K562 (cell line): ENCODE results near the gene TGFB2. TPM values are rescaled to one million over a fixed set of nuclear protein-coding genes. Genes with fewer than 3 reads are reported as not detected.

Experiments used
- CBFA2T2 ChIP-seq: fragments of 450-650 bp; conservative IDR thresholded peaks from 2 replicates; pipeline ENCODE4 v1.6.1; 2017; ENCODE audit warnings: mild to moderate bottlenecking
- DIDO1 ChIP-seq: fragments of 450-650 bp; IDR thresholded peaks from 2 replicates; pipeline ENCODE4 v1.6.1; 2016; ENCODE audit warnings: low read depth, missing biosample characterization, missing genetic modification characterization
- GABPB2 ChIP-seq: fragments of 250-450 bp; sonication (Bioruptor Pico); conservative IDR thresholded peaks from 2 replicates; pipeline ENCODE4 v1.5.1; 2021; ENCODE audit warnings: mild to moderate bottlenecking
- GATA2 ChIP-seq: sonication (generic); formaldehyde crosslinking; IDR thresholded peaks from 2 replicates; pipeline ENCODE4 v1.4.0; 2020; ENCODE audit warnings: mild to moderate bottlenecking, missing genetic modification reagents
- HMGXB4 ChIP-seq: sonication (generic); formaldehyde crosslinking; IDR thresholded peaks from 2 replicates; pipeline ENCODE4 v1.8.1; 2023; ENCODE audit warnings: mild to moderate bottlenecking, missing genetic modification reagents
- KAT2B ChIP-seq: IDR thresholded peaks from one replicate; pipeline ENCODE4 v1.6.1; 2012; ENCODE audit warnings: low read depth, mild to moderate bottlenecking, control low read depth, inconsistent platforms, low read length, moderate library complexity
- MXI1 ChIP-seq: IDR thresholded peaks from 2 replicates; pipeline ENCODE4 v1.6.1; 2011; ENCODE audit warnings: low read depth, mild to moderate bottlenecking, improper control_type of control experiment, low read length
- NFXL1 ChIP-seq: fragments of 450-650 bp; formaldehyde crosslinking; IDR thresholded peaks from 2 replicates; pipeline ENCODE4 v1.4.0; 2021; ENCODE audit warnings: mild to moderate bottlenecking
- POLR2G ChIP-seq: fragments of 200-400 bp; formaldehyde crosslinking; IDR thresholded peaks from 2 replicates; pipeline ENCODE4 v1.6.1; 2017; ENCODE audit warnings: low read depth, mild to moderate bottlenecking, antibody characterized with exemption, low read length, moderate library complexity
- ZBTB1 ChIP-seq: sonication (generic); formaldehyde crosslinking; IDR thresholded peaks from 2 replicates; pipeline ENCODE4 v1.8.1; 2023; ENCODE audit warnings: missing genetic modification reagents, low read depth, mild to moderate bottlenecking, borderline replicate concordance
- ZNF398 ChIP-seq: fragments of 250-450 bp; sonication (Bioruptor Pico); IDR thresholded peaks from 2 replicates; pipeline ENCODE4 v1.8.0; 2021; ENCODE audit warnings: moderate library complexity, mild to moderate bottlenecking, inconsistent platforms
- ZNF583 ChIP-seq: fragments of 250-450 bp; sonication (Bioruptor Pico); IDR thresholded peaks from 2 replicates; pipeline ENCODE4 v1.4.0; 2020
- polyA plus RNA-seq, 8 experiments: library from polyadenylated mRNA; depleted of rRNA in 4 of 8; stranded (reverse) in 5 of 8; unstranded in 3 of 8; fragments of >200 nt; fragmentation: Nextera tagmentation in 2 of 8; fragmentation: Illumina TruSeq in 1 of 8; extraction: Ambion mirVana in 2 of 8; extraction: Trizol in 1 of 8; gene quantifications; 2 replicates each; pipeline versions ENCODE4 v1.2.1 to v1.2.3, GENCODE V29; 2011 to 2014; ENCODE audit warnings: inconsistent platforms in 1 of 8, missing spikeins in 1 of 8
- total RNA-seq, 7 experiments: library from RNA; depleted of rRNA in 6 of 7; stranded (reverse); fragments of >200 nt in 6 of 7; fragmentation: Illumina TruSeq in 2 of 7; extraction: Trizol in 2 of 7; gene quantifications; 2 replicates each; pipeline versions ENCODE4 v1.2.1 to v1.2.3, GENCODE V29; 2011 to 2021; ENCODE audit warnings: low replicate concordance in 1 of 7
- TF ChIP-seq, protein P1 (sequence below): fragments of 450-650 bp; formaldehyde crosslinking; IDR thresholded peaks from 2 replicates; pipeline ENCODE4 v1.4.0; 2020; ENCODE audit warnings: mild to moderate bottlenecking, moderate library complexity
- TF ChIP-seq, protein P2 (sequence below): sonication (generic); formaldehyde crosslinking; IDR thresholded peaks from 2 replicates; pipeline ENCODE4 v1.4.0; 2020; ENCODE audit warnings: mild to moderate bottlenecking, missing genetic modification reagents

Gene TGFB2
- total and polyA plus RNA-seq, 9 of the 15 experiments (the other 6 are each of a cell fraction or from before 2014, with no cell fraction given), result 0.03 to 0.41 (median 0.11) TPM; not detected in 3

- no peak for TF ChIP-seq HMGXB4 (CRISPR knock-in tag)
- no peak for TF ChIP-seq ZBTB1
- no peak for TF ChIP-seq KAT2B
- no peak for TF ChIP-seq MXI1
- TF ChIP-seq ZNF583 (CRISPR knock-in tag), result no peak
- TF ChIP-seq DIDO1 (tag), result no peak
- no peak for TF ChIP-seq CBFA2T2
- no peak for TF ChIP-seq GATA2 (CRISPR knock-in tag)
- no peak for TF ChIP-seq GABPB2 (CRISPR knock-in tag)
- TF ChIP-seq NFXL1 (CRISPR knock-in tag), result no peak
- TF ChIP-seq ZNF398 (CRISPR knock-in tag), result no peak
- no peak for TF ChIP-seq POLR2G
- TF ChIP-seq, protein P1, sequence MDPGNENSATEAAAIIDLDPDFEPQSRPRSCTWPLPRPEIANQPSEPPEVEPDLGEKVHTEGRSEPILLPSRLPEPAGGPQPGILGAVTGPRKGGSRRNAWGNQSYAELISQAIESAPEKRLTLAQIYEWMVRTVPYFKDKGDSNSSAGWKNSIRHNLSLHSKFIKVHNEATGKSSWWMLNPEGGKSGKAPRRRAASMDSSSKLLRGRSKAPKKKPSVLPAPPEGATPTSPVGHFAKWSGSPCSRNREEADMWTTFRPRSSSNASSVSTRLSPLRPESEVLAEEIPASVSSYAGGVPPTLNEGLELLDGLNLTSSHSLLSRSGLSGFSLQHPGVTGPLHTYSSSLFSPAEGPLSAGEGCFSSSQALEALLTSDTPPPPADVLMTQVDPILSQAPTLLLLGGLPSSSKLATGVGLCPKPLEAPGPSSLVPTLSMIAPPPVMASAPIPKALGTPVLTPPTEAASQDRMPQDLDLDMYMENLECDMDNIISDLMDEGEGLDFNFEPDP (CRISPR knock-in tag), result no peak
- TF ChIP-seq, protein P2, sequence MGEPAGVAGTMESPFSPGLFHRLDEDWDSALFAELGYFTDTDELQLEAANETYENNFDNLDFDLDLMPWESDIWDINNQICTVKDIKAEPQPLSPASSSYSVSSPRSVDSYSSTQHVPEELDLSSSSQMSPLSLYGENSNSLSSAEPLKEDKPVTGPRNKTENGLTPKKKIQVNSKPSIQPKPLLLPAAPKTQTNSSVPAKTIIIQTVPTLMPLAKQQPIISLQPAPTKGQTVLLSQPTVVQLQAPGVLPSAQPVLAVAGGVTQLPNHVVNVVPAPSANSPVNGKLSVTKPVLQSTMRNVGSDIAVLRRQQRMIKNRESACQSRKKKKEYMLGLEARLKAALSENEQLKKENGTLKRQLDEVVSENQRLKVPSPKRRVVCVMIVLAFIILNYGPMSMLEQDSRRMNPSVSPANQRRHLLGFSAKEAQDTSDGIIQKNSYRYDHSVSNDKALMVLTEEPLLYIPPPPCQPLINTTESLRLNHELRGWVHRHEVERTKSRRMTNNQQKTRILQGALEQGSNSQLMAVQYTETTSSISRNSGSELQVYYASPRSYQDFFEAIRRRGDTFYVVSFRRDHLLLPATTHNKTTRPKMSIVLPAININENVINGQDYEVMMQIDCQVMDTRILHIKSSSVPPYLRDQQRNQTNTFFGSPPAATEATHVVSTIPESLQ, result no peak
Measured at GRCh38 chr1:218479436-218480115, 134.4 kb downstream of the TGFB2 start (continued).
